ENCODE data around the gene MRPS11. TPM values are rescaled to one million over a fixed set of nuclear protein-coding genes. Genes with fewer than 3 reads are reported as not detected.
"Not testable (repeated sequence)": the region's sequence is repeated elsewhere in the genome, so short reads cannot be mapped to it uniquely, and the experiment has no call there.

Gene MRPS11
- total RNA-seq, 6 donors from 2014 or later: 12.9 to 53.4 (median 34.7) TPM

GRCh38 chr15:88470625-88471372 lies 3.3 kb downstream of the MRPS11 start:
- H3K9me3 ChIP-seq: no peaks in the 10 kb centered on the region
- peaks cover 19 to 26% (median 21%) of the 10 kb centered on the region in 4 donors for H3K4me1 ChIP-seq
- 92 to 94% methylated on average over 6 of the region's 6 CpGs for WGBS, 2 donors
- DNase-seq: no peak
- H3K27ac ChIP-seq: no peak overlapping the region
- H3K27me3 ChIP-seq: no peaks in the 10 kb centered on the region
- H3K4me3 ChIP-seq: no peak overlapping the region
- no peak for ATAC-seq (ENCODE audit: low FRiP score in 2 of 2)
- peaks cover 5 to 43% (median 26%) of the 10 kb centered on the region in 4 donors for H3K36me3 ChIP-seq
- TF ChIP-seq POLR2AphosphoS5 (IDR thresholded peaks at IDR 0.05) (no peak), POLR2A (IDR thresholded peaks at IDR 0.05) (no peak), EP300 (IDR thresholded peaks at IDR 0.05) (no peak), CTCF (IDR thresholded peaks at IDR 0.05) (no peak)

- TF ChIP-seq POLR2AphosphoS5 (IDR thresholded peaks at IDR 0.05): no peak
- no peak for TF ChIP-seq POLR2A (IDR thresholded peaks at IDR 0.05)
- no peak for TF ChIP-seq CTCF (IDR thresholded peaks at IDR 0.05)
- TF ChIP-seq EP300 (IDR thresholded peaks at IDR 0.05): no peak
- peaks cover 9 to 16% (median 13%) of the 10 kb centered on the region in 4 donors for H3K4me1 ChIP-seq
- DNase-seq: no peak
- H3K9me3 ChIP-seq: no peaks in the 10 kb centered on the region
- no peaks in the 10 kb centered on the region for H3K27me3 ChIP-seq
- H3K36me3 ChIP-seq: peaks cover 5 to 58% (median 34%) of the 10 kb centered on the region in 4 donors
- ATAC-seq (ENCODE audit: low FRiP score in 2 of 2): no peak
- no peak overlapping the region for H3K4me3 ChIP-seq
- 83 to 90% methylated on average over 4 of the region's 4 CpGs for WGBS, 2 donors
- no peak overlapping the region for H3K27ac ChIP-seq
Measured at GRCh38 chr15:88472225-88472624, 4.7 kb downstream of the MRPS11 start.

GRCh38 chr15:88473661-88474293 lies 6.3 kb downstream of the MRPS11 start:
- not testable (repeated sequence) for H3K4me3 ChIP-seq, H3K27ac ChIP-seq, H3K9me3 ChIP-seq, H3K27me3 ChIP-seq, DNase-seq, H3K4me1 ChIP-seq
- H3K36me3 ChIP-seq: peaks cover 5 to 72% (median 45%) of the 10 kb centered on the region in 4 donors
- WGBS, 2 donors: 89 to 94% methylated on average over 4 of the region's 4 CpGs
- ATAC-seq (ENCODE audit: low FRiP score in 2 of 2): peak in 1 of 2 donors; percentile 11

- H3K36me3 ChIP-seq: peaks cover 5 to 68% (median 45%) of the 10 kb centered on the region in 4 donors
- TF ChIP-seq POLR2AphosphoS5 (IDR thresholded peaks at IDR 0.05) (no peak), CTCF (IDR thresholded peaks at IDR 0.05) (peak in 1 of 6 experiments; percentile 5)
- DNase-seq (no peak), ATAC-seq (ENCODE audit: low FRiP score in 2 of 2) (no peak)
- H3K27ac ChIP-seq: no peak overlapping the region
- H3K4me1 ChIP-seq: no peaks in the 10 kb centered on the region
- no peaks in the 10 kb centered on the region for H3K9me3 ChIP-seq
- 75 to 80% methylated on average over 8 of the region's 8 CpGs for WGBS, 2 donors
- H3K27me3 ChIP-seq: no peaks in the 10 kb centered on the region
- H3K4me3 ChIP-seq: no peak overlapping the region
Measured at GRCh38 chr15:88476635-88477060, 9.1 kb downstream of the MRPS11 start.

GRCh38 chr15:88477126-88477525 lies 9.6 kb downstream of the MRPS11 start:
- Histone ChIP-seq H3K4me1 (no peaks in the 10 kb centered on the region), H3K27ac (no peak overlapping the region), H3K4me3 (no peak overlapping the region), H3K36me3 (peaks cover 5 to 64% (median 45%) of the 10 kb centered on the region in 4 donors), H3K27me3 (no peaks in the 10 kb centered on the region), H3K9me3 (no peaks in the 10 kb centered on the region)
- TF ChIP-seq CTCF (IDR thresholded peaks at IDR 0.05) (no peak), EP300 (IDR thresholded peaks at IDR 0.05) (no peak)
- ATAC-seq (ENCODE audit: low FRiP score in 2 of 2) (no peak), DNase-seq (no peak)
- WGBS, 2 donors: 88 to 91% methylated on average over 7 of the region's 7 CpGs

All from upper lobe of left lung (tissue), 6 donors.